ENCODE measurements around the gene PIK3C3.
"Not testable (repeated sequence)": the region's sequence is repeated elsewhere in the genome, so short reads cannot be mapped to it uniquely, and the experiment has no call there.

PIK3C3 gene

GRCh38 chr18:42092848-42093247 lies 137.8 kb downstream of the PIK3C3 start:
- no peak overlapping the region for H3K27ac ChIP-seq (ENCODE audit: low read length)
- no peaks in the 10 kb centered on the region for H3K36me3 ChIP-seq (ENCODE audit: control insufficient read depth in 2 of 2, insufficient read depth in 2 of 2, low read length in 2 of 2)
- no peaks in the 10 kb centered on the region for H3K4me1 ChIP-seq (ENCODE audit: control insufficient read depth, insufficient read depth, low read length)
- H3K27me3 ChIP-seq (ENCODE audit: control insufficient read depth in 1 of 2, insufficient read depth in 2 of 2, low read length in 2 of 2), result no peaks in the 10 kb centered on the region
- H3K9ac ChIP-seq (ENCODE audit: low read length in 2 of 2), result no peak overlapping the region
- H3K4me3 ChIP-seq (ENCODE audit: low read length in 2 of 2), result no peak overlapping the region
- H3K9me3 ChIP-seq (ENCODE audit: control insufficient read depth in 2 of 2, low read length in 2 of 2), result no peaks in the 10 kb centered on the region

DNA sequence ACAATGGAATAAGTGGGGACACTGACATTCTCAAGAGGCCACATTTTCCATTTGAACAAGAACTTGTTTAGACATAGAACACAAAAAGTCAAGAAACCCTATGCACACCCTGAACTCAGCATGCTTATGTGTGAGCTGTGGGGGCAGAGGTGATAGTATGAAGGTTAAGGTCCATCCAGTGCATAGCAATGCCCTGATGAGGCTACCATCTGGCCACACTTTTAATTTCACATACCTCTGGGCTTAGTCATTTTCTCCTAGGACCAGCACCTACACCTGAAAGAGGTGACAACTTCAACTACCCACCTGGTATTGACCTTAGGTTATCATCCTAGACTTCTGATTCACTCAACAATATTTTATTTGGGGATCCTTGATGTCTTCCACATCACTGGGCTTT lies 139.8 kb downstream of the PIK3C3 start:
- no peaks in the 10 kb centered on the region for H3K4me1 ChIP-seq (ENCODE audit: control insufficient read depth, insufficient read depth, low read length)
- no peaks in the 10 kb centered on the region for H3K36me3 ChIP-seq (ENCODE audit: control insufficient read depth in 2 of 2, insufficient read depth in 2 of 2, low read length in 2 of 2)
- H3K9ac ChIP-seq (ENCODE audit: low read length in 2 of 2), result no peak overlapping the region
- H3K4me3 ChIP-seq (ENCODE audit: low read length in 2 of 2), result no peak overlapping the region
- H3K9me3 ChIP-seq (ENCODE audit: control insufficient read depth in 2 of 2, low read length in 2 of 2), result no peaks in the 10 kb centered on the region
- H3K27ac ChIP-seq (ENCODE audit: low read length), result no peak overlapping the region
- H3K27me3 ChIP-seq (ENCODE audit: control insufficient read depth in 1 of 2, insufficient read depth in 2 of 2, low read length in 2 of 2), result no peaks in the 10 kb centered on the region

DNA sequence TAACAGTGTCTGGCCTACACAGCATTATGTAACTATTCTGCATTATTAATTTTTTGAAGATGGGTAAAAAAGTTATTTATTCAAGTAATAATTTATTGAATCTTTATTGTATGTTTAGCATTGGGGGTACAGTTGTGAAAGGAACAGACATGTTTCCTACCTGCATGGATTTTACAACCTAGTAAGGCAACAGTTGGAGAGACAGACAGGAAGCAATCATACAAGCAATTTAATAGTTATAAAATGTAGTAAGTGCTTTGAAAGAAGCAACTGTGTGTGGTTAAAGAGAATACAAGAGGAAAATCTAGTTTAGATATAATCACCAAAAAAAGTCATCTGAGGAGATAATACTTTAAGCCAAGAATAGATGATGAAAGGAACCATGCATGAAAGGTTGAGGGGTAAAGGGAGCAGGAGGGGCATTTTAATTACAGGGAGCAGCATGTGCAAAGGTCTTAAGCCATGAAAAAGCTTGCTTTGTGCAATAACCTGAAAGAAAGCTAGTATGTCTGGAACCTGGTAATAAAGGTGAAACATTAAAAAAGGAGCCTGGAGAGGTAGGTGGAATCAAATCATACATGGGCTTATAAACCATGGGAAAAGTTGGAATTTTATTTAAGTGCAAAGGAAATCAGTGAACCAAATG lies 140.8 kb downstream of the PIK3C3 start:
- Histone ChIP-seq H3K36me3 (ENCODE audit: control insufficient read depth in 2 of 2, insufficient read depth in 2 of 2, low read length in 2 of 2) (no peaks in the 10 kb centered on the region), H3K27me3 (ENCODE audit: control insufficient read depth in 1 of 2, insufficient read depth in 2 of 2, low read length in 2 of 2) (no peaks in the 10 kb centered on the region), H3K9me3 (ENCODE audit: control insufficient read depth in 2 of 2, low read length in 2 of 2) (no peaks in the 10 kb centered on the region), H3K4me3 (ENCODE audit: low read length in 2 of 2) (no peak overlapping the region), H3K27ac (ENCODE audit: low read length) (no peak overlapping the region), H3K4me1 (ENCODE audit: control insufficient read depth, insufficient read depth, low read length) (no peaks in the 10 kb centered on the region), H3K9ac (ENCODE audit: low read length in 2 of 2) (no peak overlapping the region)

DNA sequence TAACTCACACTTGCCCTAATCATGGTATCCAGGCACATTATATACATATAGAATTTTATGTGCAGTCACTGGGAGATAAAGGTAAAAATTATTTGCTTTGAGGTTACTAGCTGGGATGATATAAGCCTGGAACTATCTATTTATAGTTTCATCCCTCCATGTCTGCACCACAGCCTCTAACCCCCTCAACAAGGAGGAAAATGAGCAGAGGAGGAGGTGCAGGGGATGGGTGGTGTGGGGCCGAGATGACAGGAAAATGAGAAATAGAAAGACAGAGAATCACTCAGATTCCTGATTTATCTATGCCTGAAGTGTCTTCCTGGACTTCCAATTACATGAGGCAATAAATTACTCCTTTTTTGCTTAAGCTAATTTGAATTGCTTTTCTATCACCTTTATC lies 145.2 kb downstream of the PIK3C3 start:
- Histone ChIP-seq H3K36me3 (ENCODE audit: control insufficient read depth in 2 of 2, insufficient read depth in 2 of 2, low read length in 2 of 2) (no peaks in the 10 kb centered on the region), H3K27me3 (ENCODE audit: control insufficient read depth in 1 of 2, insufficient read depth in 2 of 2, low read length in 2 of 2) (no peaks in the 10 kb centered on the region), H3K4me3 (ENCODE audit: low read length in 2 of 2) (no peak overlapping the region), H3K4me1 (ENCODE audit: control insufficient read depth, insufficient read depth, low read length) (no peaks in the 10 kb centered on the region), H3K27ac (ENCODE audit: low read length) (no peak overlapping the region), H3K9ac (ENCODE audit: low read length in 2 of 2) (no peak overlapping the region), H3K9me3 (ENCODE audit: control insufficient read depth in 2 of 2, low read length in 2 of 2) (no peaks in the 10 kb centered on the region)

DNA sequence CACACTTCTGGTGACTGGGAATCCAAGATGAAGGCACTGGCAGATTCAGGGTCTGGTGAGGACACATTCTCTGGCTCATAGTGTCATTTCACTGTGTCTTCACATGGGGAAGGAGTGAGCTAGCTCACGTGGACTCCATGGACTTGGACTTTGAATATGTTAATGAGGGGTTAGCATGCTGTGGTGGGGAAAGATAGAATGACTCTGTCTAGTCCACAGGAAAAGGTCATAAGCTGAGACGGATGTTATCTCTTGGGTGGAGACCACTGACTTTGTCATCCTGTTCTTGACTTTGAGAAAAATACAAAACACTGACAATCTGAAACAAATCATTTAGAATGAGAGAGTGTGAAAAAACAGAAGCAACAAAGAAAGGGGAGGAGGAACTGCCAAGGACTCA lies 145.9 kb downstream of the PIK3C3 start:
- Histone ChIP-seq H3K9me3 (ENCODE audit: control insufficient read depth in 2 of 2, low read length in 2 of 2) (no peaks in the 10 kb centered on the region), H3K4me3 (ENCODE audit: low read length in 2 of 2) (no peak overlapping the region), H3K36me3 (ENCODE audit: control insufficient read depth in 2 of 2, insufficient read depth in 2 of 2, low read length in 2 of 2) (no peaks in the 10 kb centered on the region), H3K27ac (ENCODE audit: low read length) (no peak overlapping the region), H3K9ac (ENCODE audit: low read length in 2 of 2) (no peak overlapping the region), H3K27me3 (ENCODE audit: control insufficient read depth in 1 of 2, insufficient read depth in 2 of 2, low read length in 2 of 2) (no peaks in the 10 kb centered on the region), H3K4me1 (ENCODE audit: control insufficient read depth, insufficient read depth, low read length) (no peaks in the 10 kb centered on the region)

- no peaks in the 10 kb centered on the region for H3K27me3 ChIP-seq (ENCODE audit: control insufficient read depth in 1 of 2, insufficient read depth in 2 of 2, low read length in 2 of 2)
- H3K9me3 ChIP-seq (ENCODE audit: control insufficient read depth in 2 of 2, low read length in 2 of 2), result no peaks in the 10 kb centered on the region
- H3K27ac ChIP-seq (ENCODE audit: low read length), result no peak overlapping the region
- H3K36me3 ChIP-seq (ENCODE audit: control insufficient read depth in 2 of 2, insufficient read depth in 2 of 2, low read length in 2 of 2), result no peaks in the 10 kb centered on the region
- no peak overlapping the region for H3K9ac ChIP-seq (ENCODE audit: low read length in 2 of 2)
- H3K4me1 ChIP-seq (ENCODE audit: control insufficient read depth, insufficient read depth, low read length), result no peaks in the 10 kb centered on the region
- H3K4me3 ChIP-seq (ENCODE audit: low read length in 2 of 2), result no peak overlapping the region
Observed at GRCh38 chr18:42105394-42105793, 150.4 kb downstream of the PIK3C3 start.

DNA sequence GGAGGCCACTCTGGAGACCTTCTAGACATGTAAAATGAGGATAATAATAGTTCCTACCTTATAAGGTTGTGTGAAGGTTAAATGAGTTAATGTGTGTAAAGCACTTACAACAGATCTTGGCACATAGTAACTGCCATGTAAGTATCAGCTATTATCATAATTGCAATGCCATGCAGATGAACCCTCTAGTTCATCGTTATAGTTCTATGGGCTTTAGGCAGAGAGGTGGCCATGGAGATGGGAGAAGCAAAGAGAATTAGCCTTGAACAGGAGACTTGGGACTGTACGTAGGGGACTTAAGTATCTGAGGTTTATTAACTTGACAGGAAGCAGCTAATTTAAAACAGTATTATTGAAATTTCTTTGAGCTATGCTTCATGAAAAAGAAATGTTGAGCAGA lies 151.8 kb downstream of the PIK3C3 start:
- Histone ChIP-seq H3K4me1 (ENCODE audit: control insufficient read depth, insufficient read depth, low read length) (no peaks in the 10 kb centered on the region), H3K27me3 (ENCODE audit: control insufficient read depth in 1 of 2, insufficient read depth in 2 of 2, low read length in 2 of 2) (no peaks in the 10 kb centered on the region), H3K4me3 (ENCODE audit: low read length in 2 of 2) (no peak overlapping the region), H3K36me3 (ENCODE audit: control insufficient read depth in 2 of 2, insufficient read depth in 2 of 2, low read length in 2 of 2) (no peaks in the 10 kb centered on the region), H3K9me3 (ENCODE audit: control insufficient read depth in 2 of 2, low read length in 2 of 2) (no peaks in the 10 kb centered on the region), H3K27ac (ENCODE audit: low read length) (no peak overlapping the region), H3K9ac (ENCODE audit: low read length in 2 of 2) (no peak overlapping the region)

DNA sequence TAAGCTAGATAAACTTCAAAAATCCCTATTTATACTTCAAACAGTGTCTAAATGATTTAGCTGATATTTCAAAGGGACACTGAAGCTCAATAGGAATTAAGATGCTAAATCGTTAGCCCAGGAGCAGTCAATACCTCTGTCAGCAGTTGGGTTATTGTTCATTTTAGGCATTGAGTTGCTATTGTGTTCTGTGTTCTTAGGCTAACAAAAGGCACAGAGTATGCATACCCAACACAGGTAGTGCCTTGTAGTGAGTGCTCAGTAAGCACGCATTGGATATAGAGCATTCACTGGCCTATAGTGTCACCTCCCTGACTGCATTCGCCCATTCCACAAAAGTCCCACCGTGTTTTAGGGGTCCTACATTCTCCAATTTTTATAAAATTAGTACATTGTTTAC lies 152.3 kb downstream of the PIK3C3 start:
- Histone ChIP-seq H3K9me3 (ENCODE audit: control insufficient read depth in 2 of 2, low read length in 2 of 2) (no peaks in the 10 kb centered on the region), H3K9ac (ENCODE audit: low read length in 2 of 2) (no peak overlapping the region), H3K4me1 (ENCODE audit: control insufficient read depth, insufficient read depth, low read length) (no peaks in the 10 kb centered on the region), H3K27me3 (ENCODE audit: control insufficient read depth in 1 of 2, insufficient read depth in 2 of 2, low read length in 2 of 2) (no peaks in the 10 kb centered on the region), H3K36me3 (ENCODE audit: control insufficient read depth in 2 of 2, insufficient read depth in 2 of 2, low read length in 2 of 2) (no peaks in the 10 kb centered on the region), H3K27ac (ENCODE audit: low read length) (no peak overlapping the region), H3K4me3 (ENCODE audit: low read length in 2 of 2) (no peak overlapping the region)

- no peaks in the 10 kb centered on the region for H3K36me3 ChIP-seq (ENCODE audit: control insufficient read depth in 2 of 2, insufficient read depth in 2 of 2, low read length in 2 of 2)
- H3K9ac ChIP-seq (ENCODE audit: low read length in 2 of 2), result no peak overlapping the region
- H3K4me1 ChIP-seq (ENCODE audit: control insufficient read depth, insufficient read depth, low read length), result no peaks in the 10 kb centered on the region
- no peaks in the 10 kb centered on the region for H3K9me3 ChIP-seq (ENCODE audit: control insufficient read depth in 2 of 2, low read length in 2 of 2)
- no peaks in the 10 kb centered on the region for H3K27me3 ChIP-seq (ENCODE audit: control insufficient read depth in 1 of 2, insufficient read depth in 2 of 2, low read length in 2 of 2)
- H3K4me3 ChIP-seq (ENCODE audit: low read length in 2 of 2), result no peak overlapping the region
- H3K27ac ChIP-seq (ENCODE audit: low read length), result no peak overlapping the region
Observed at GRCh38 chr18:42107691-42108450, 152.8 kb downstream of the PIK3C3 start.

- H3K36me3 ChIP-seq (ENCODE audit: control insufficient read depth in 2 of 2, insufficient read depth in 2 of 2, low read length in 2 of 2); H3K9ac ChIP-seq (ENCODE audit: low read length in 2 of 2); H3K27me3 ChIP-seq (ENCODE audit: control insufficient read depth in 1 of 2, insufficient read depth in 2 of 2, low read length in 2 of 2); H3K27ac ChIP-seq (ENCODE audit: low read length); H3K4me1 ChIP-seq (ENCODE audit: control insufficient read depth, insufficient read depth, low read length); H3K9me3 ChIP-seq (ENCODE audit: control insufficient read depth in 2 of 2, low read length in 2 of 2); H3K4me3 ChIP-seq (ENCODE audit: low read length in 2 of 2): not testable (repeated sequence)
Observed at GRCh38 chr18:42112147-42112546, 157.1 kb downstream of the PIK3C3 start.

DNA sequence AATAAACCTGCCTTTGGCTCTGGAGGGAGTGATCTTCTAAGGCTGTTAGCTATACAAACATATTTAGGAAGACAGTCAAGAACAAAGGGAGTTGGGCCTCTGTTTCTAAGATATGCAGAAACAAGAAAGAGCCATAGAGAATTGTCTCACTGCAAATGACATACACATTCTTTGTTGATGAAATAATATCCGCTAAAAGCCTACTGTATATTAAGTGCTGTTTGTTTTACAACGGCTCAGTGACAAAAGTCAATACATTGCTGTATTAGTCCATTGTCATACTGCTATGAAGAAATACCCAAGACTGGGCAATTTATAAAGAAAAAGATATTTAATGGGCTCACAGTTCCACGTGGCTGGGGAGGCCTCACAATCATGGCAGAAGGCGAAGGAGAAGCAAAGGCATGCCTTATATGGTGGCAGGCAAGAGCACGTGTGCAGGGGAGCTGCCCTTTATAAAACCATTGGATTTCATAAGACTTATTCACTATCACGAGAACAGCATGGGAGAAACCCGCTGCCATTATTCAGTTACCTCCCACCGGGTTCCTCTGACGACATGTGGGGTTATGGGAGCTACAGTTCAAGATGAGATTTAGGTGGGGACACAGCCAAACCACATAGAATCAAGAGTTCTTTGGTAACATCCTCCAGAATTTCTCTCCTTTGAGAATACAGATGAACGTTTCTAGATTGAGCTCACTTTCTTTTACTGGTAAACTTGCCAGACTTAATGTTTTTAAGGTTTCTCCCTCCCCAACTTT lies 157.8 kb downstream of the PIK3C3 start:
- H3K27ac ChIP-seq (ENCODE audit: low read length), result no peak overlapping the region
- peaks cover 5% of the 10 kb centered on the region for H3K4me1 ChIP-seq (ENCODE audit: control insufficient read depth, insufficient read depth, low read length)
- H3K9me3 ChIP-seq (ENCODE audit: control insufficient read depth in 2 of 2, low read length in 2 of 2), result no peaks in the 10 kb centered on the region
- no peaks in the 10 kb centered on the region for H3K27me3 ChIP-seq (ENCODE audit: control insufficient read depth in 1 of 2, insufficient read depth in 2 of 2, low read length in 2 of 2)
- no peak overlapping the region for H3K4me3 ChIP-seq (ENCODE audit: low read length in 2 of 2)
- H3K36me3 ChIP-seq (ENCODE audit: control insufficient read depth in 2 of 2, insufficient read depth in 2 of 2, low read length in 2 of 2), result no peaks in the 10 kb centered on the region
- no peak overlapping the region for H3K9ac ChIP-seq (ENCODE audit: low read length in 2 of 2)

All from stomach smooth muscle (tissue), 2 donors.